Osteoblast (primary cell): ENCODE results near the gene HCAR2. TPM values are rescaled to one million over a fixed set of nuclear protein-coding genes. Genes with fewer than 3 reads are reported as not detected.
"Not testable (repeated sequence)": the region's sequence is repeated elsewhere in the genome, so short reads cannot be mapped to it uniquely, and the experiment has no call there.

Experiments
- DNase-seq: peaks from one replicate; pipeline ENCODE4 v3.0.0; 2011; ENCODE audit warnings: low spot score, mixed read lengths; ENCODE audit not compliant: insufficient read length; ENCODE audit errors: missing footprints
- H2AFZ ChIP-seq: 2 replicates; pipeline ENCODE4 v1.6.0; 2011; ENCODE audit warnings: mild to moderate bottlenecking, low read length
- H3K27ac ChIP-seq: 2 replicates; pipeline ENCODE4 v1.5.1; 2011; ENCODE audit warnings: mild to moderate bottlenecking, low read depth, low read length, moderate library complexity
- H3K27me3 ChIP-seq: 2 replicates; pipeline ENCODE4 v1.6.0; 2012; ENCODE audit warnings: mild to moderate bottlenecking, control low read depth, inconsistent platforms, low read length, moderate library complexity; ENCODE audit not compliant: insufficient read depth
- H3K36me3 ChIP-seq: 2 replicates; pipeline ENCODE4 v1.5.1; 2011; ENCODE audit warnings: mild to moderate bottlenecking, low read length, control low read depth, moderate library complexity; ENCODE audit not compliant: insufficient read depth
- H3K4me1 ChIP-seq: 2 replicates; pipeline ENCODE4 v1.5.1; 2011; ENCODE audit warnings: mild to moderate bottlenecking, low read length, control low read depth, moderate library complexity; ENCODE audit not compliant: insufficient read depth
- H3K4me2 ChIP-seq: 2 replicates; pipeline ENCODE4 v1.6.0; 2011; ENCODE audit warnings: mild to moderate bottlenecking, low read length; ENCODE audit not compliant: insufficient read depth
- H3K4me3 ChIP-seq: fragments of 200-600 bp; sonication (generic); 3 replicates; pipeline ENCODE4 v1.5.1; 2012; ENCODE audit warnings: mild to moderate bottlenecking, low read length, inconsistent platforms; ENCODE audit not compliant: insufficient read depth
- H3K79me2 ChIP-seq: 2 replicates; pipeline ENCODE4 v1.6.0; 2012; ENCODE audit warnings: mild to moderate bottlenecking, low read length, control low read depth, inconsistent platforms; ENCODE audit not compliant: insufficient read depth
- H3K9me3 ChIP-seq: 2 replicates; pipeline ENCODE4 v1.5.1; 2011; ENCODE audit warnings: low read depth, low read length, control low read depth
- H4K20me1 ChIP-seq: 2 replicates; pipeline ENCODE4 v1.6.0; 2012; ENCODE audit warnings: mild to moderate bottlenecking, low read length, control low read depth; ENCODE audit not compliant: insufficient read depth
- total RNA-seq: library from RNA; depleted of rRNA; stranded (reverse); fragments of >200 nt; gene quantifications from 2 replicates; pipeline ENCODE4 v1.2.3, GENCODE V29; 2012
- TF ChIP-seq, protein P1 (sequence below): IDR thresholded peaks from 2 replicates; pipeline ENCODE4 v1.5.1; 2011; ENCODE audit warnings: mild to moderate bottlenecking, low read depth, low read length, moderate library complexity; ENCODE audit errors: extremely low read depth

Gene HCAR2
- total RNA-seq, 1 donor = not detected

DNA sequence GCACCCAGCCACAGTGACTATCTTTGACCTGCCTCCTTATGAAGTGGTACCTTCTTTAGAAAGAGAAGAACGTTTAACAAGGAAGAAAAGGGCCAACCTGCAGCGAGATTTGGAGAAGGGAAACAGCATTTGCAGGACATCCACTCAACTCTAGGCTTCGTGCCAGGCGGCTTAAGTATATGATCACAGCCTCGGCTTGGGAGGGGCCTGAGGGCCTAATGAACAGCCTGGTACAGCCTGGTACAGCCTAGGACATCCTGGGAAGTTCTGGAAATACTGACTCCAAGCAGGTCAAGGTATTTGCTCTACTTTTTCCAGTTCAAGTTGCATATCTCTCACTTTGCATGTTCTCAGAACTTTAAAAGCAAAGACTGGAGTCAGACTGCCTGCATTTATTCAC is 16.1 kb downstream of the HCAR2 start:
- Histone ChIP-seq H3K36me3 (no peaks in the 10 kb centered on the region), H3K9me3 (no peaks in the 10 kb centered on the region), H3K4me1 (no peaks in the 10 kb centered on the region), H3K4me2 (no peak overlapping the region), H2AFZ (no peak overlapping the region), H3K27ac (no peak overlapping the region), H3K27me3 (no peaks in the 10 kb centered on the region), H4K20me1 (no peaks in the 10 kb centered on the region), H3K79me2 (no peaks in the 10 kb centered on the region), H3K4me3 (no peak overlapping the region)
- TF ChIP-seq, protein P1, sequence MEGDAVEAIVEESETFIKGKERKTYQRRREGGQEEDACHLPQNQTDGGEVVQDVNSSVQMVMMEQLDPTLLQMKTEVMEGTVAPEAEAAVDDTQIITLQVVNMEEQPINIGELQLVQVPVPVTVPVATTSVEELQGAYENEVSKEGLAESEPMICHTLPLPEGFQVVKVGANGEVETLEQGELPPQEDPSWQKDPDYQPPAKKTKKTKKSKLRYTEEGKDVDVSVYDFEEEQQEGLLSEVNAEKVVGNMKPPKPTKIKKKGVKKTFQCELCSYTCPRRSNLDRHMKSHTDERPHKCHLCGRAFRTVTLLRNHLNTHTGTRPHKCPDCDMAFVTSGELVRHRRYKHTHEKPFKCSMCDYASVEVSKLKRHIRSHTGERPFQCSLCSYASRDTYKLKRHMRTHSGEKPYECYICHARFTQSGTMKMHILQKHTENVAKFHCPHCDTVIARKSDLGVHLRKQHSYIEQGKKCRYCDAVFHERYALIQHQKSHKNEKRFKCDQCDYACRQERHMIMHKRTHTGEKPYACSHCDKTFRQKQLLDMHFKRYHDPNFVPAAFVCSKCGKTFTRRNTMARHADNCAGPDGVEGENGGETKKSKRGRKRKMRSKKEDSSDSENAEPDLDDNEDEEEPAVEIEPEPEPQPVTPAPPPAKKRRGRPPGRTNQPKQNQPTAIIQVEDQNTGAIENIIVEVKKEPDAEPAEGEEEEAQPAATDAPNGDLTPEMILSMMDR = no peak
- no peak for DNase-seq

DNA sequence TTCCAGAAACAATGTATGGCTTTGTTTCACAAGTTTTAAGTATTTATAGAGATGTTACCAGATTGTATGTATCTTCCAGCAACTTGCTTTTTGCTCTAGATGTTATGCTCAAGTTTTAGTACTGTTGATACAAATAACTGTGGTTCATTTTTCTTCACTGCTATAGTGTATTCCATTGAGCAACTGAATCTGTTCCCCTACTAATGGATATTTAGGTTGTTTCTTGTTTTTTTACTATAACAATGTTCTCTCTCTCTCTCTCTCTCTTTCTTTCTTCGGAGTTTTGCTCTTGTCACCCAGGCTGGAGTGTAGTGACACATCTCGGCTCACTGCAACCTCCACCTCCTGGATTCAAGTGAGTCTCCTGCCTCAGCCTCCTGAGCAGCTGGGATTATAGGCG is 16.6 kb downstream of the HCAR2 start:
- Histone ChIP-seq H3K4me1 (peaks cover 2% of the 10 kb centered on the region), H3K36me3 (no peaks in the 10 kb centered on the region), H4K20me1 (no peaks in the 10 kb centered on the region), H3K79me2 (no peaks in the 10 kb centered on the region), H3K27me3 (no peaks in the 10 kb centered on the region), H3K4me3 (no peak overlapping the region), H3K9me3 (no peaks in the 10 kb centered on the region), H3K27ac (no peak overlapping the region), H2AFZ (no peak overlapping the region), H3K4me2 (no peak overlapping the region)
- no peak for DNase-seq
- TF ChIP-seq, protein P1 = no peak

DNA sequence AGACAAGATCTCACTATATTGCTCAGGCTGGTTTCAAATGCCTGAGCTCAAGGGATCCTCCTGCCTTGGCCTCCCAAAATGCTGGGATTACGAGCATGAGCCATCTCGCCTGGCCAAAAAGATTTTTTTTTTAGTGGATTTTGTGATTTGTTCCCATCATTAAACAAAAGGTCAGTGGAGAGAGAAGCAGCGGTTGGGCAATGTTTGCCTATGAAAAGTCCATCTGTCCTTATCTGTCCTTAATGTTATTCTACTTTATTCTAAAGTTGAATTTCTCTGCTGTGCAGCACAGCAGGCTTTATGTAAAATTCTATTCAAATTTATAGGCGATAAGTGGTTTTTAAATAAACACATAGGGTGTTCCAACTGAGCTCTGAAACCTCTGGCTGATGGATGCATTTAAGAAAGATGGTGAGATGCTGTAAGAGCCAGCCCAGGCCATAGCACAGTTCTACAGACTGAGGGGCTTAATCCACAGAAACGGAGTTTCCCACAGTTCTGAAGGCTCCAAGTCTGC is 18.8 kb downstream of the HCAR2 start:
- Histone ChIP-seq H4K20me1 (no peaks in the 10 kb centered on the region), H3K9me3 (no peaks in the 10 kb centered on the region), H3K79me2 (no peaks in the 10 kb centered on the region), H2AFZ (no peak overlapping the region), H3K36me3 (no peaks in the 10 kb centered on the region), H3K27ac (no peak overlapping the region), H3K4me1 (peaks cover 10% of the 10 kb centered on the region), H3K27me3 (no peaks in the 10 kb centered on the region), H3K4me2 (no peak overlapping the region), H3K4me3 (no peak overlapping the region)
- TF ChIP-seq, protein P1 = no peak
- DNase-seq = no peak

DNA sequence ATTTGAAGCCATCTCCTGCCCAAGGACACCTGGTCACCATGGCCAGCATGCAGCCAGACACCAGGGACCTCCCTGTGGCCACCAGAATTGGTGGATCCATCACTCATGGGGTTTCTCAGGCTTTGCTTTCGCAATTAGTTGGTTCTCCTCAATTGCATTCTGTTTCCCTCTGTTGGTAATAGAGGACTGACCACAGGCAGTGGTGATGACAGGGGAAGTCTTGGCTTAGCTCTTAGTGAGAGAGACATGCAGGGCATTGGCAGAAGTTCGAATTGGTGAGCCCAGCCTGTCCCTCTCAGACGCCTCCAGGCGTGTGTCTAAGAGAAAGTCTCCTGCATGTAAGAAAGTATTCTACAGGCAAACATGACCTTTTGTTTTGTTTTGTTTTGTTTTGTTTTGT is 21.3 kb downstream of the HCAR2 start:
- peak overlapping the region; percentile 11 for H2AFZ ChIP-seq
- no peaks in the 10 kb centered on the region for H3K79me2 ChIP-seq
- no peaks in the 10 kb centered on the region for H3K36me3 ChIP-seq
- no peak overlapping the region for H3K27ac ChIP-seq
- no peak overlapping the region for H3K4me3 ChIP-seq
- no peak for DNase-seq
- peaks cover 20% of the 10 kb centered on the region for H3K4me1 ChIP-seq
- TF ChIP-seq, protein P1 = no peak
- H3K4me2 ChIP-seq = peak overlapping the region; percentile 14
- H4K20me1 ChIP-seq = no peaks in the 10 kb centered on the region
- H3K27me3 ChIP-seq = no peaks in the 10 kb centered on the region
- no peaks in the 10 kb centered on the region for H3K9me3 ChIP-seq

DNA sequence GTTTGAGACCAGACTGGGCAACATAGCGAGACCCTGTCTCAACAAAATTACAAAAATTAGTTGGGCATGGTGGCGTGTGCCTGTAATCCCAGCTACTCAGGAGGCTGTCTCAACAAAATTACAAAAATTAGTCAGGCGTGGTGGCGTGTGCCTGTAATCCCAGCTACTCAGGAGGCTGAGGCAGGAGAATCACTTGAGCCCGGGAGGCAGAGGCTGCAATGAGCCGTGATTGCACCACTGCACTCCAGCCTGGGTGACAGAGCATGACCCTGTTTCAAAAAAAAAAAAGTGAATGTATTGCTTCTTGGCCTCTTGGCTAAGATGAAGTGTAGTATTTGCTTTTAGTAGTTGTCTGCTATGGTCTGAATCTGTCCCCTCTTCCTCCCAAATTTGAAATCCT is 22.2 kb downstream of the HCAR2 start:
- not testable (repeated sequence) for H3K4me2 ChIP-seq, H3K79me2 ChIP-seq
- H3K4me1 ChIP-seq = peaks cover 20% of the 10 kb centered on the region

DNA sequence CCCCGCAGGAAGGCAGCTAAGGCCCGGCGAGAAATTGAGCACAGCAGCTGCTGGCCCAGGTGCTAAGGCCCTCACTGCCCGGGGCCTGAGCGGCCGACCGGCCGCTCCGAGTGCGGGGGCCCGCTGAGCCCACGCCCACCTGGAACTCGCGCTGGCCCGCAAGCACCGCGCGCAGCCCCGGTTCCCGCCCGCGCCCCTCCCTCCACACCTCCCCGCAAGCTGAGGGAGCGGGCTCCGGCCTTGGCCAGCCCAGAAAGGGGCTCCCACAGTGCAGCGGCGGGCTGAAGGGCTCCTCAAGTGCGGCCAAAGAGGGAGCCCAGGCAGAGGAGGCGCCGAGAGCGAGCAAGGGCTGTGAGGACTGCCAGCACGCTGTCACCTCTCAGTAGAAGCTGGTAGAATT is 26.4 kb downstream of the HCAR2 start:
- not testable (repeated sequence) for H4K20me1 ChIP-seq, H3K9me3 ChIP-seq, H3K4me2 ChIP-seq, H3K79me2 ChIP-seq, H2AFZ ChIP-seq, H3K36me3 ChIP-seq, H3K27me3 ChIP-seq, DNase-seq, H3K4me3 ChIP-seq, H3K27ac ChIP-seq
- H3K4me1 ChIP-seq = peaks cover 23% of the 10 kb centered on the region

More for the DNA sequence above, 22.2 kb downstream of the HCAR2 start:
- not testable (repeated sequence) for H3K4me3 ChIP-seq, H4K20me1 ChIP-seq, H3K9me3 ChIP-seq, H2AFZ ChIP-seq, H3K27ac ChIP-seq, H3K36me3 ChIP-seq, DNase-seq, H3K27me3 ChIP-seq
